Lower leg skin (tissue), 4 donors: ENCODE data around the gene DBP. TPM values are rescaled to one million over a fixed set of nuclear protein-coding genes. Genes with fewer than 3 reads are reported as not detected.

Experiments
- DNase-seq, 2 donors: peaks; one replicate each; pipeline ENCODE4 v3.0.0-alpha.2; 2019; ENCODE audit warnings: low spot score in 2 of 2
- H3K4me3 ChIP-seq: fragments of 200-600 bp; sonication (generic); 2 replicates; pipeline ENCODE4 v1.5.1; 2017; ENCODE audit warnings: mild to moderate bottlenecking, low read depth; ENCODE audit not compliant: poor library complexity, severe bottlenecking
- POLR2A ChIP-seq, 2 donors: fragments of 450-650 bp; IDR thresholded peaks; one replicate each; pipeline ENCODE4 v1.6.1; 2016 to 2017; ENCODE audit warnings: antibody characterized with exemption in 2 of 2, mild to moderate bottlenecking in 1 of 2, moderate library complexity in 1 of 2
- WGBS, 2 donors: methylation state at CpG; one replicate each; pipeline ENCODE4 v1.1.5; 2018; 5-methylcytosine and 5-hydroxymethylcytosine counted together
- intact Hi-C: fragments of 100-400 bp; cut with DNase I; formaldehyde crosslinking; loops from one replicate; pipeline ENCODE4 v1.15.0; 2023; ENCODE audit warnings: low total_unique reads
- total RNA-seq, 4 donors: library from RNA; depleted of rRNA; stranded (reverse); fragments of >200 nt; gene quantifications; one replicate each; pipeline ENCODE4 v1.1.0, GENCODE V29; 2016
- TF ChIP-seq, protein P1 (sequence below), 3 donors: fragments of 450-650 bp; IDR thresholded peaks; one replicate each; pipeline ENCODE4 v1.5.1; 2016; ENCODE audit warnings: antibody characterized with exemption in 3 of 3, mild to moderate bottlenecking in 3 of 3, moderate library complexity in 2 of 3

The DBP gene
- total RNA-seq, 4 donors from 2014 or later, result 21.1 to 41.6 (median 24.8) TPM

DNA sequence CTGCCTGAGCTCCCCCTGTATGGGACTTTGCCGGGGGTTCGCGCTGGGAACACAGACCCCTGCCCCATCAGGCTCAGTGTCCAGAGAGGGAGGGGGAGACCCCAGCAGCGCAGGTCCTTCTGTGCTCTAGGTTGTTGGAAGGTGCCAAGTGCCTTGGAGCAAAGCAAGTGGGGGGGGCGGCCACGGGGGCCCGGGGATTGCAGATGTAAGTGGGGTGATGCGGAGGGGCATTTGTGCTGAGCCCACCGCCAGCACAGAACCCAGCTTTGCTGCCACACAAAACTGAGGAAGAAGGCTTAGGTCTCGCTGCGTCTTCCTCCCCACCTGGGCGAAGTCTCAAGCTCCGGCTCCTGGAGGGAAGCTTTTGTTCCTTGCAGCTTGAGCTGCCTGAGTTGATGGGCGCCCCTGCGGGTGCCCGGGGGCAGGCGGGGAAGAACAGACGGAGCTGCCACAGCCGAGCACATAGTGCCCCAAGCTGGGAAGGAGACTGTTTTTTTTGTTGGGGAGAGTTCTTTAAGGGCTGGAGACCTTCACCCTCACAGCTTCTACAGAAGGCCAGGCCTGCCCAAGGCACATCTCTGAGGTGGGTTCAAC lies 37.1 kb upstream of the DBP start:
- H3K4me3 ChIP-seq, result no peak overlapping the region
- intact Hi-C loops, result no loop called here
- 86 to 89% methylated on average over 17 to 19 of the region's 19 CpGs for WGBS, 2 donors
- DNase-seq, result no peak
- TF ChIP-seq POLR2A (IDR thresholded peaks at IDR 0.05), result no peak
- TF ChIP-seq, protein P1, sequence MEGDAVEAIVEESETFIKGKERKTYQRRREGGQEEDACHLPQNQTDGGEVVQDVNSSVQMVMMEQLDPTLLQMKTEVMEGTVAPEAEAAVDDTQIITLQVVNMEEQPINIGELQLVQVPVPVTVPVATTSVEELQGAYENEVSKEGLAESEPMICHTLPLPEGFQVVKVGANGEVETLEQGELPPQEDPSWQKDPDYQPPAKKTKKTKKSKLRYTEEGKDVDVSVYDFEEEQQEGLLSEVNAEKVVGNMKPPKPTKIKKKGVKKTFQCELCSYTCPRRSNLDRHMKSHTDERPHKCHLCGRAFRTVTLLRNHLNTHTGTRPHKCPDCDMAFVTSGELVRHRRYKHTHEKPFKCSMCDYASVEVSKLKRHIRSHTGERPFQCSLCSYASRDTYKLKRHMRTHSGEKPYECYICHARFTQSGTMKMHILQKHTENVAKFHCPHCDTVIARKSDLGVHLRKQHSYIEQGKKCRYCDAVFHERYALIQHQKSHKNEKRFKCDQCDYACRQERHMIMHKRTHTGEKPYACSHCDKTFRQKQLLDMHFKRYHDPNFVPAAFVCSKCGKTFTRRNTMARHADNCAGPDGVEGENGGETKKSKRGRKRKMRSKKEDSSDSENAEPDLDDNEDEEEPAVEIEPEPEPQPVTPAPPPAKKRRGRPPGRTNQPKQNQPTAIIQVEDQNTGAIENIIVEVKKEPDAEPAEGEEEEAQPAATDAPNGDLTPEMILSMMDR (IDR thresholded peaks at IDR 0.05), result no peak

DNA sequence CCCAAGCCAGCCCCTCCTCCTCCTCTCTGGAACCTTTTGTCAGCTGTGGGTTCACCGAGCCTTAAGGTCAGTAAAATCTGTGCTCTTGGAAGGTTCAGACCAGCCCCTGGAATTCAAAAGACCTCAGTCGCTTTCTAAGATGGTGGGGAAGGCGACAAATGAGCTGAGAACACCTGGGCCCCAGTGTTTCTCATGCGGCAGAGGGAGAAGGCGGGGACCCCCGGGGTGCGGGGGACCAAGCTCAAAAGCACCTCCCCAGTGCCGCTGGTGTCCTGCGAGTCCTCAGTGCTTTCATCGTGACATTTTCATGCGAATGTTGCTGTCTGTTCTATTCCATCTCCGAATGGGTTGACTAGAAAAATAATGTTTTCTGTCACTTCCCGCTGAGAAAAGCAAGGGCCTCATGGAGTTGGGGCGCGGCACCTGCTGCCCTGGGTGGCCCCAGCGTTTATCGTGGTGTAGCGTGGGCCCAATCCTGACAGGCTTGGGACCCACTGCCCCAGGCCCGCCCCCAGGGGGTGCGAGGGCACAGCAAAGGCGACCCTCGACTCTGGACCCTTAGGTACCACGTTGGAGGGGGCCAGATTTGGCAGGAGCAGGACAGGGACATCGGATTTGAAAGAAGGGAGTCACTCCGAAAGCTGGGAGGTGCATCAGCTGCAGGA lies 36.4 kb upstream of the DBP start:
- DNase-seq, result no peak
- intact Hi-C loops, result no loop called here
- H3K4me3 ChIP-seq, result no peak overlapping the region
- WGBS, 2 donors, result 78 to 90% methylated on average over 25 of the region's 25 CpGs
- TF ChIP-seq, protein P1 (IDR thresholded peaks at IDR 0.05), result no peak
- no peak for TF ChIP-seq POLR2A (IDR thresholded peaks at IDR 0.05)

- intact Hi-C loops, result no loop called here
- 68 to 91% methylated on average over 5 to 21 of the region's 25 CpGs for WGBS, 2 donors
Measured at GRCh38 chr19:48672994-48673393, 35.8 kb upstream of the DBP start, which contains the start of gene NTN5. NTN5 (minus strand) TSS chr19:48673017; CDS start chr19:48670986, 2,031 bp downstream.

GRCh38 chr19:48671446-48671995 lies 34.3 kb upstream of the DBP start:
- no peak overlapping the region for H3K4me3 ChIP-seq
- intact Hi-C loops, result no loop called here
- DNase-seq, result no peak
- TF ChIP-seq, protein P1 (IDR thresholded peaks at IDR 0.05), result no peak
- no peak for TF ChIP-seq POLR2A (IDR thresholded peaks at IDR 0.05)
- 80 to 83% methylated on average over 5 to 8 of the region's 10 CpGs for WGBS, 2 donors

More at GRCh38 chr19:48672994-48673393, 35.8 kb upstream of the DBP start, which contains the start of gene NTN5:
- TF ChIP-seq, protein P1 (IDR thresholded peaks at IDR 0.05), result no peak
- TF ChIP-seq POLR2A (IDR thresholded peaks at IDR 0.05), result no peak
- H3K4me3 ChIP-seq, result no peak within 1 kb of the TSS
- DNase-seq, result no peak

DNA sequence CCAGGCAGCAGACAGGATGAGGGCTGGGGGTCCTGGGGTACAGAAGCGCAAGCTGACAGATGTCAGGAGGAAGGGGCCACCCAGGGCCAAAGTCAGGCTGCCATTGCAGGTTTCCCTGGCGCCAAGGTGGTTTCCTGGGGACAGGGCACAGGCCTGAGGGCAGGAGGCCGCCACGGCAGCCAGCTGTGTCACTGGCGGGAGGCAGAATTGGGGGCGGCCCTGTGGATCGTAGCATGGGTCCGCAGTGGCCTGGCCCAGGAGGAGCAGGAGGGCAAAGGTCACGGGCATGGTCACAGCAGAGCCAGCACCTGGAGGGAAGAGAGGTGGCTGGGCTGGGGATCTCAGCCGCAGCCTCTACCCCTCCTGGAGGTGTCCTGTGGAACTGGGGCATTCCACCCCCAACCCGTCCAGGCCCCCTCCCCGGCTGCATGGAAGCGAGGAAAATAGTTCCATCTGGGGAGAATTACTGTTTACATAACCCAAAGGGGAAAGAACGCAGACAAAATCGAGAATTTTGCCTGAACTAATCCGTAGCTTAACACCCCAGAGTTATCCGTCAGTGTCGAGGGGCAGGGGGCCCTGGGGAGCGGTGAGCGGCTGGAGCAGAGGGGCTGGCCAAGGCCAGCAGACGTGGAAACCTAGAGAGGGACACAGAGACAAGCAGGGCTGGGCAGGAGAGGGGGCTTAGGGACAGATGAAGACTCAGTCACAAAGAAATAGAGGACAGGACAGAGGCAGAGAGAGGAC lies 33.7 kb upstream of the DBP start:
- intact Hi-C loops, result no loop called here
- H3K4me3 ChIP-seq, result no peak overlapping the region
- DNase-seq, result no peak
- no peak for TF ChIP-seq POLR2A (IDR thresholded peaks at IDR 0.05)
- TF ChIP-seq, protein P1 (IDR thresholded peaks at IDR 0.05), result no peak
- 88 to 89% methylated on average over 21 of the region's 21 CpGs for WGBS, 2 donors
